Measurements from ENCODE around the gene FAM120C.

The FAM120C gene

GRCh38 chrX:54182864-54183613, at the start of gene FAM120C:
Gene FAM120C, minus strand, starts transcription at chrX:54183254. Its CDS starts 56 bp downstream, at chrX:54183198.
- peak; percentile 9 to 65 for DNase-seq

GRCh38 chrX:54230435-54231148, 47.5 kb upstream of the FAM120C start:
- DNase-seq: no peak

- DNase-seq: no peak
Observed at GRCh38 chrX:54223581-54223980, 40.5 kb upstream of the FAM120C start.

- no peak for DNase-seq
Observed at GRCh38 chrX:54213603-54214002, 30.5 kb upstream of the FAM120C start.

- DNase-seq: no peak
Observed at GRCh38 chrX:54208531-54208930, 25.5 kb upstream of the FAM120C start.

- no peak for DNase-seq
Observed at GRCh38 chrX:54198262-54198661, 15.2 kb upstream of the FAM120C start.

GRCh38 chrX:54194982-54195588, 12.0 kb upstream of the FAM120C start:
- DNase-seq: no peak

- no peak for DNase-seq
Observed at GRCh38 chrX:54193085-54193821, 10.2 kb upstream of the FAM120C start.

GRCh38 chrX:54184474-54184873, 1.4 kb upstream of the FAM120C start:
- DNase-seq: no peak

- peak in 1 of 2 experiments; percentile 23 for DNase-seq
Observed at GRCh38 chrX:54182194-54182863, 725 bp downstream of the FAM120C start.

GRCh38 chrX:54181202-54181953, 1.7 kb downstream of the FAM120C start:
- DNase-seq: no peak

GRCh38 chrX:54180403-54180802, 2.7 kb downstream of the FAM120C start:
- DNase-seq: no peak

GRCh38 chrX:54178100-54178940, 4.7 kb downstream of the FAM120C start:
- peak in 1 of 2 experiments; percentile 36 for DNase-seq

GRCh38 chrX:54177306-54177705, 5.7 kb downstream of the FAM120C start:
- no peak for DNase-seq

GRCh38 chrX:54173791-54174190, 9.3 kb downstream of the FAM120C start:
- DNase-seq: no peak

- DNase-seq: no peak
Observed at GRCh38 chrX:54172455-54172854, 10.6 kb downstream of the FAM120C start.

GRCh38 chrX:54171527-54172250, 11.4 kb downstream of the FAM120C start:
- no peak for DNase-seq

GRCh38 chrX:54171091-54171490, 12.0 kb downstream of the FAM120C start:
- DNase-seq: no peak

- DNase-seq: no peak
Observed at GRCh38 chrX:54166915-54167314, 16.1 kb downstream of the FAM120C start.

- DNase-seq: no peak
Observed at GRCh38 chrX:54157561-54157960, 25.5 kb downstream of the FAM120C start.
